ENCODE results near the gene TRIM72.

TRIM72 gene

DNA sequence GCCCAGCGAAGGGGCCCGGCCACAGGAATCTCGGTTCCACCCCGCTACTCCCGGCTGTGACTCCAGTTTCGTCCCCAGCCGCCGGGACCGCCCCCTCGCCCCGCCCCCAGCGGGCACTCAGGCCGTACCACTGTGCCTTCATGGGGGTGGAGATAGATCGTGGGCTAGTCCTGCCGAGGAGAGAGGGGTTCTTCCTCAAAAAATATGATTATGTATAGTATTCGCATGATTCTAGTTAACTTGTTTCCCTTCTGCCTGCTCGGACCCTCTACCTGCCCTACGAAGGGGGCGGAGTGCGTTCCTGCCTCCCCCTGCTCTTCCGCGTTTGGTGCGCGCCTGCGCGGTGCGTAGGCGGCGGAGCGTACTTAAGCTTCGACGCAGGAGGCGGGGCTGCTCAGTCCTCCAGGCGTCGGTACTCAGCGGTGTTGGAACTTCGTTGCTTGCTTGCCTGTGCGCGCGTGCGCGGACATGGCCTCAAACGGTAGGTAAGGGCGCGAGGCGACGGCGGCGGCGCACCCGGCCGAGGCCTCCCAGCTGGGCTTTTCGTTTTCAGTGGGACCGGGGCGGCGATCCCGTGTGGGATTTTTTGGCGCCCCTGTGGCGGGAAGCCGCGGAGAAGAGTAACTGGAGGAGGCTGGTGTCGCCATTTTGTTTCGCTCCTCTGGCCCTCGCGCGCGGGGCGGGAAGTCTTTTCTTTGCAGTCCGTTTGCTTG, 34.0 kb upstream of the TRIM72 start, which contains the start of gene FUS:
FUS (plus strand) TSS at position 393 of the 713 bp plus-strand sequence; CDS start at position 469, 76 bp downstream.
- peak within 1 kb of the TSS; percentile 90 for H3K4me3 ChIP-seq (ENCODE audit: low read depth, low read length)
- TF ChIP-seq POLR2A (IDR thresholded peaks at IDR 0.05; ENCODE audit: extremely low read depth, insufficient read length) (peak; percentile 100), MYC (IDR thresholded peaks at IDR 0.05; ENCODE audit: low read depth, low read length) (peak; percentile 96)
- TF ChIP-seq, protein P1, sequence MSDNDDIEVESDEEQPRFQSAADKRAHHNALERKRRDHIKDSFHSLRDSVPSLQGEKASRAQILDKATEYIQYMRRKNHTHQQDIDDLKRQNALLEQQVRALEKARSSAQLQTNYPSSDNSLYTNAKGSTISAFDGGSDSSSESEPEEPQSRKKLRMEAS (IDR thresholded peaks at IDR 0.05; ENCODE audit: low read depth, low read length): peak; percentile 86
- TF ChIP-seq, protein P2, sequence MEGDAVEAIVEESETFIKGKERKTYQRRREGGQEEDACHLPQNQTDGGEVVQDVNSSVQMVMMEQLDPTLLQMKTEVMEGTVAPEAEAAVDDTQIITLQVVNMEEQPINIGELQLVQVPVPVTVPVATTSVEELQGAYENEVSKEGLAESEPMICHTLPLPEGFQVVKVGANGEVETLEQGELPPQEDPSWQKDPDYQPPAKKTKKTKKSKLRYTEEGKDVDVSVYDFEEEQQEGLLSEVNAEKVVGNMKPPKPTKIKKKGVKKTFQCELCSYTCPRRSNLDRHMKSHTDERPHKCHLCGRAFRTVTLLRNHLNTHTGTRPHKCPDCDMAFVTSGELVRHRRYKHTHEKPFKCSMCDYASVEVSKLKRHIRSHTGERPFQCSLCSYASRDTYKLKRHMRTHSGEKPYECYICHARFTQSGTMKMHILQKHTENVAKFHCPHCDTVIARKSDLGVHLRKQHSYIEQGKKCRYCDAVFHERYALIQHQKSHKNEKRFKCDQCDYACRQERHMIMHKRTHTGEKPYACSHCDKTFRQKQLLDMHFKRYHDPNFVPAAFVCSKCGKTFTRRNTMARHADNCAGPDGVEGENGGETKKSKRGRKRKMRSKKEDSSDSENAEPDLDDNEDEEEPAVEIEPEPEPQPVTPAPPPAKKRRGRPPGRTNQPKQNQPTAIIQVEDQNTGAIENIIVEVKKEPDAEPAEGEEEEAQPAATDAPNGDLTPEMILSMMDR (IDR thresholded peaks at IDR 0.05; ENCODE audit: low read depth, low read length): no peak
- DNase-seq (ENCODE audit: low read depth): peak; percentile 90

DNA sequence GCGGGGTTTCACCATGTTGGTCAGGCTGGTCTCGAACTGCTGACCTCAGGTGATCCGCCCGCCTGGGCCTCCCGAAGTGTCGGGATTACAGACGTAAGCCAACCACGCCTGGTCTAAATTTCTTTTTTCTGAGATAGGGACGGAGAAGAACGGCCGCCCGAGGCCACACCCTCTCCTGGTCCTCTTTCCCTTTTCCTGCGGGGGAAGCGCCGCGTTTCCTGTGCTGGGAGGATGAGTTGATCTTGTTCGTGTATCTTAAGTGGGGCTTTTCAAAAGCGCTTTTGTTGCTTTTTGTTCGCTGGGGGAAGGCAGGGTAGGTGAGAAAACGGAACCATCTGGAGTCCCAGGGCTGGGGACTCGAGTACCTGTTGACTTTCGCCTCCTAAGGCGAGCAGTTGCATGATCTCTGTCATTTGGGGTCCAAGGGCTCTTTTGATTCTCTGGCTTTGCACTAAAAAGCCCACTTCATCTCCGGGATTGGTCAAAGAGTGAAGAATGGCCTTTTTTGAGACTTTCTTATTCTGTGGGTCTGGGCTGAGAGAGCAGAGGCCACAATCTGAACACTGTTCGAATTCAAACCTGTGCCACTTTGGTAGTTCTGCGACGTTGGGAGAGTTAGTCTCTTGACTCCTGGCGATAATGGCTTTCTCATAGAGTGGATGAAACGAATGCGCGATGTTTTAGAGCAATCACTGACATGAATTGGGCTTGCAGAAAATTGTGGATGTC, 32.7 kb upstream of the TRIM72 start:
- H3K4me3 ChIP-seq (ENCODE audit: low read depth, low read length): peak overlapping the region; percentile 90
- DNase-seq (ENCODE audit: low read depth): peak; percentile 62

DNA sequence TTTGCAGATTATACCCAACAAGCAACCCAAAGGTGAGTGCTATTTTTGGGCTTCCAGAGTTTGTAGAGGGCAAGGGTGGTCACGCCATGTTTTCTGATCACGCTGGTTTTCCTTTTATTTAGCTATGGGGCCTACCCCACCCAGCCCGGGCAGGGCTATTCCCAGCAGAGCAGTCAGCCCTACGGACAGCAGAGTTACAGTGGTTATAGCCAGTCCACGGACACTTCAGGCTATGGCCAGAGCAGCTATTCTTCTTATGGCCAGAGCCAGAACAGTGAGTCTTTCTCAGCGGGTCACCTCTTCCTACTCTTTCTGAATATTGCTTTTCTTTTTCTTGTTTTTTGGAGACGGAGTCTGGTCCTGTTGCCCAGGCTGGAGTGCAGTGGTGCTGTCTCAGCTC, 31.5 kb upstream of the TRIM72 start:
- TF ChIP-seq, protein P1 (IDR thresholded peaks at IDR 0.05; ENCODE audit: low read depth, low read length): no peak
- TF ChIP-seq MYC (IDR thresholded peaks at IDR 0.05; ENCODE audit: low read depth, low read length) (no peak), POLR2A (IDR thresholded peaks at IDR 0.05; ENCODE audit: extremely low read depth, insufficient read length) (no peak)
- TF ChIP-seq, protein P2 (IDR thresholded peaks at IDR 0.05; ENCODE audit: low read depth, low read length): no peak
- peak overlapping the region; percentile 90 for H3K4me3 ChIP-seq (ENCODE audit: low read depth, low read length)
- no peak for DNase-seq (ENCODE audit: low read depth)

More for the DNA sequence above, 32.7 kb upstream of the TRIM72 start:
- no peak for TF ChIP-seq POLR2A (IDR thresholded peaks at IDR 0.05; ENCODE audit: extremely low read depth, insufficient read length)
- no peak for TF ChIP-seq MYC (IDR thresholded peaks at IDR 0.05; ENCODE audit: low read depth, low read length)
- TF ChIP-seq, protein P2 (IDR thresholded peaks at IDR 0.05; ENCODE audit: low read depth, low read length): no peak
- TF ChIP-seq, protein P1 (IDR thresholded peaks at IDR 0.05; ENCODE audit: low read depth, low read length): no peak

DNA sequence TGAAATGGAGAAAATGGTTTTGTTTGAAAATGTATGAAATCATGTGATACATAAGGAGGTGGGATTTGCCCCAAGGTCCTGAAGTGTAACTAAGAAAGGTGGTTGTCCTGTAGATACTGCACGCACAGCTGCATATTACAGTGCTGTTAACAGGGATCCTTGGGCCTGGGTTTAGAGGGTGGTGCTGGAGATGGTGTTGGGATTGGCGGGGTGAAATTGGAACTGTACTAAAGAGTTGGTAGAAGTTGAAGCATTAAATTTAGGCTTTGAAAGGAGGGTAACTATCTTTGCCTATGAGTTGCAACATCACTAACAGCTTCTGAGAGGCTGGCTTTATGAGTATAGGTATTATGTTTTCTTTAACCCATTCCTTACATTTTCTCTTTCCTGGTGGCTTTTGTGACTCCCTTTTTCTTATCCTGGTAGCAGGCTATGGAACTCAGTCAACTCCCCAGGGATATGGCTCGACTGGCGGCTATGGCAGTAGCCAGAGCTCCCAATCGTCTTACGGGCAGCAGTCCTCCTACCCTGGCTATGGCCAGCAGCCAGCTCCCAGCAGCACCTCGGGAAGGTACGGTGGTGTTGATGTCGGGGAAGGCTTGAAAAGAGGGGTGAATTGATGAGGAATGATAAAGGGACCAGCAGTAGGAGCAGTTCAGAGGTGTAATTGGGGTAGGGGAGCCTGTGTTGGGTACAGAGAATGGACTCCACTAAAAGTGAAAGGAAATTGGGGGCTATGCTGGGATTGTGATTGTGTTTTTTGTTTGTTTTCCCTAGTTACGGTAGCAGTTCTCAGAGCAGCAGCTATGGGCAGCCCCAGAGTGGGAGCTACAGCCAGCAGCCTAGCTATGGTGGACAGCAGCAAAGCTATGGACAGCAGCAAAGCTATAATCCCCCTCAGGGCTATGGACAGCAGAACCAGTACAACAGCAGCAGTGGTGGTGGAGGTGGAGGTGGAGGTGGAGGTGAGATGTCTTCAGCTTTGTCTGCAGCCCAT, 30.2 kb upstream of the TRIM72 start:
- peak overlapping the region; percentile 90 for H3K4me3 ChIP-seq (ENCODE audit: low read depth, low read length)
- no peak for DNase-seq (ENCODE audit: low read depth)
- no peak for TF ChIP-seq MYC (IDR thresholded peaks at IDR 0.05; ENCODE audit: low read depth, low read length)
- no peak for TF ChIP-seq POLR2A (IDR thresholded peaks at IDR 0.05; ENCODE audit: extremely low read depth, insufficient read length)
- TF ChIP-seq, protein P1 (IDR thresholded peaks at IDR 0.05; ENCODE audit: low read depth, low read length): no peak
- TF ChIP-seq, protein P2 (IDR thresholded peaks at IDR 0.05; ENCODE audit: low read depth, low read length): no peak

DNA sequence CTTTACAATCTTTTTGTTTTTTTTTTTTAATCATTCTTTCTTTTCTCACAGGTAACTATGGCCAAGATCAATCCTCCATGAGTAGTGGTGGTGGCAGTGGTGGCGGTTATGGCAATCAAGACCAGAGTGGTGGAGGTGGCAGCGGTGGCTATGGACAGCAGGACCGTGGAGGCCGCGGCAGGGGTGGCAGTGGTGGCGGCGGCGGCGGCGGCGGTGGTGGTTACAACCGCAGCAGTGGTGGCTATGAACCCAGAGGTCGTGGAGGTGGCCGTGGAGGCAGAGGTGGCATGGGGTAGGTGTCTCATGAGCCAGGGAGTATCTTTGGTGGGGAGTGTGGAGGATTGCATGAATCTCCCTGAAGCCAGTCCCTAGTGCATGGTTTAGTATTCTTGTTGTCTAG, 29.0 kb upstream of the TRIM72 start:
- H3K4me3 ChIP-seq (ENCODE audit: low read depth, low read length): peak overlapping the region; percentile 37
- DNase-seq (ENCODE audit: low read depth): no peak
- no peak for TF ChIP-seq POLR2A (IDR thresholded peaks at IDR 0.05; ENCODE audit: extremely low read depth, insufficient read length)
- TF ChIP-seq, protein P2 (IDR thresholded peaks at IDR 0.05; ENCODE audit: low read depth, low read length): no peak
- TF ChIP-seq, protein P1 (IDR thresholded peaks at IDR 0.05; ENCODE audit: low read depth, low read length): no peak
- TF ChIP-seq MYC (IDR thresholded peaks at IDR 0.05; ENCODE audit: low read depth, low read length): no peak

Data from NB4 (cell line).